Stimulated activated CD8-positive, alpha-beta memory T cell treated with anti-CD3 and anti-CD28 coated beads, Interleukin-4, amount 100 ng/mL, for 24 hours (primary cell): Measurements from ENCODE around the gene TMEM247.

ENCODE experiments used
- DNase-seq: peaks from one replicate; pipeline ENCODE4 v3.0.0-alpha.2; 2020; ENCODE audit warnings: low read depth

The TMEM247 gene

GRCh38 chr2:46479265-46479664 is at the start of gene TMEM247:
Gene TMEM247, plus strand, starts transcription at chr2:46479565.
- no peak for DNase-seq

DNA sequence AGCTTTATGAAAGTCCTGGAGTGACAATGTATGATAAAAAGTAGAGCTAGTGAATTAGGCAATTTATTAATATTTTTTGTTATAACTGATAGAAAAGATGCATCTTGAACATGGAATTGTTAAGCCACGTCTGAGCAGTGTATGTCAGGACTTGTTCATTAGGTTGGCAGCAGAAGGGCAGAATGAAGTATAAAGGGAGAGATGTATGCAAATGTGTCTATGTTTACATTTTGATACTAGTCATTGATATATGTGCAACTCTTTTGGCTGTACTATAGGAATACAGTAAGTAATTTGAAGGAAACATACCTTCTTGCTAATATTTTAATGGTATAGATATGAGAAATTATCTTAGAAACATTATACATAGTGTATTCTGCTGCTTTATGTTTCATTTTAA is 49.0 kb upstream of the TMEM247 start:
- no peak for DNase-seq

GRCh38 chr2:46430992-46431391 is 48.4 kb upstream of the TMEM247 start:
- DNase-seq = no peak

DNA sequence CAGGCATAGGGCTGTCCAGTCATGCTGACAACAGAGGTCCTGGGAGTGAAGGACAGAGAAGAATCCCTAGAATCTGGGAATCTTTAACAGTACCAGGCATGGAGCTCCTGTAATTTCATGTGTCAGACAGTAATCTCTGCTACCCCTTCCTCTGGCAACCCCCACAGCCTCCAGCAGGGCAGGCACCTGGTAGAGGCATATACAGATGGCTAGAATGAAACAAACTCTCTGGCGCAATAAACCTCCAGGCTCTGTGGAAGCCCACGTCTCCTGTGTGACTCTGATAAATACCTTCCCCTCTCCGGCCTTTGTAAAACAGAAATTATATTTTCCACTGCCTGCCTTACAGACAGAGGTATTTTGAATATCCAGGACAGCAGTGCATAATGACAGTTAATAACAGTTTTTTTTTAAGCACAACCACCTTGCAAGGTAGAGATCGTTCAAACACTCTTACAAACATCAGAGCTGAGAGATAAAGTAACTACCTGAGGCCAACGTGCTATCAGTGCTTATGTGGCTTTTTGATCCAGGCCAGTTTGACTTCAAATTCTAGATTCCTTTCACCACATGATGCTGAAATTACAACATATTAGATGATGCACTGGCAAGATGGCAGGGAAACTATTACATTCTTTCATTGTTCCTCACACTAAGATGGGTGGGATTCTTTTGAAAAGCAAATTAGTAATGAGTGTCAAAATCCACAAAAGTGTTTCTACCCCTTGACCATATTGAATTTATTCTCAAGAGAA is 47.7 kb upstream of the TMEM247 start:
- no peak for DNase-seq

- DNase-seq = no peak
These were observed 44.5 kb upstream of the TMEM247 start for GRCh38 chr2:46434851-46435273.

GRCh38 chr2:46435353-46435752 is 44.0 kb upstream of the TMEM247 start:
- no peak for DNase-seq

DNA sequence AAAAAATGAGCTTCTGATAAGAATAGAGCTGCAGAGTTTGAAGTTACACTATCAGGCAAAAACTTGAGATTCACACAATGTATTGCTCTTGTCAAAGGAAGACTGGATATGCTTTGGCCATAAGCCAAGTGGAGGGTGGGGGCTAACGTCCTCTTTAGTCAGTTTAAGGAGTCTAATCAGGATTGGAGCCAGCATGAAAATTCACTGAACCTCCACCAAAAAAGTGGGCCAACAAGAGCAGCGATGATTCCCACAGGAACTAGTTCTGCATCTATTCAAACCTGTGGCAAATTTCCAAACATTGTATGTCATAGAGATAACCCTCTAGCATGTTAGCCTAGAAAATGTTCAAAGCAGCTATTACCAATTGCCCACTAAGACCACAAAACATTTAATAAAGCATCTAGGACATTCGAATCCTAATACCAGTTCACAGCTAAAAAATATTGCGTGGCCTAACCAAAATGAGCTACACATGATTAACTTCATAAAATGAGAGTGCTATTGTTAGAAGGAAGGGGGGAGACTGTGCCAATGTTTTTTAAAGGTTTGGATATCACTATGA is 43.5 kb upstream of the TMEM247 start:
- no peak for DNase-seq

DNA sequence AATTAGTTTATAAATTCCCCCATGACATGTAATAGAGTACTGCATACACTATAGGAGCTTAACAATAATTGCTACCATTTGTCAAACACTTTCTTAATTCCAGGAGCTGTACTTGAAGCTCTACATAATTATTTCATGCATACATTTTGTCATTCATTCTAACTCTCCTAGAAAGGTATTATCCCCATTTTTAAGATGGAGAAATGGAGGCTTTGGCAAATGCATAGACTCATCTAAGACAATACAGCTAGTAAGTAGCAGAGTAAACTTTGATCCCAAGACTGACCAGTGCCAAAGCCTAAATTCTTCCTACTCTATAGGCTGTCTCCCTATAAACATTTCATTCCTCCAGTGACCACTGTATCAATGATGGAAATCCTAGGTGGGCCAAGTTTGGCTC is 42.6 kb upstream of the TMEM247 start:
- DNase-seq = no peak

DNA sequence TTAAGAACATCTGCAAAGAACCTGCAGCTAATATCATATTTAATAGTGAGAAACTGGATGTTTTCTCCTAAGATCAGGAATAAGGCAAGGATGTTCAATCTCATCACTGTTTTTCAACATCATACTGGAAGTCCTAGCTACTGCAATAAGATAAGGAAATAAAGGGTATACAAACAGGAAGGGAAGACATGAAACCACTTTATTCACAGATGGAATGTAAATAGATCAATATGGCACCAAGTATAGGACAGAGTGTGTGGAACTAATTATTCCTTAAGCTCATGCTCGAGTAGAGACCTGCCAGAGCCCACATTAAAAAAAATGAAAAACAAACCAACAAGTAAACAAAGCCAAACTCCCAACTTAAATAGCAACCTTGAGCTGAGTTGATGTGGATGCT is 41.3 kb upstream of the TMEM247 start:
- DNase-seq = no peak

GRCh38 chr2:46438794-46439193 is 40.6 kb upstream of the TMEM247 start:
- no peak for DNase-seq

- no peak for DNase-seq
These were observed 39.8 kb upstream of the TMEM247 start for GRCh38 chr2:46439582-46439981.

DNA sequence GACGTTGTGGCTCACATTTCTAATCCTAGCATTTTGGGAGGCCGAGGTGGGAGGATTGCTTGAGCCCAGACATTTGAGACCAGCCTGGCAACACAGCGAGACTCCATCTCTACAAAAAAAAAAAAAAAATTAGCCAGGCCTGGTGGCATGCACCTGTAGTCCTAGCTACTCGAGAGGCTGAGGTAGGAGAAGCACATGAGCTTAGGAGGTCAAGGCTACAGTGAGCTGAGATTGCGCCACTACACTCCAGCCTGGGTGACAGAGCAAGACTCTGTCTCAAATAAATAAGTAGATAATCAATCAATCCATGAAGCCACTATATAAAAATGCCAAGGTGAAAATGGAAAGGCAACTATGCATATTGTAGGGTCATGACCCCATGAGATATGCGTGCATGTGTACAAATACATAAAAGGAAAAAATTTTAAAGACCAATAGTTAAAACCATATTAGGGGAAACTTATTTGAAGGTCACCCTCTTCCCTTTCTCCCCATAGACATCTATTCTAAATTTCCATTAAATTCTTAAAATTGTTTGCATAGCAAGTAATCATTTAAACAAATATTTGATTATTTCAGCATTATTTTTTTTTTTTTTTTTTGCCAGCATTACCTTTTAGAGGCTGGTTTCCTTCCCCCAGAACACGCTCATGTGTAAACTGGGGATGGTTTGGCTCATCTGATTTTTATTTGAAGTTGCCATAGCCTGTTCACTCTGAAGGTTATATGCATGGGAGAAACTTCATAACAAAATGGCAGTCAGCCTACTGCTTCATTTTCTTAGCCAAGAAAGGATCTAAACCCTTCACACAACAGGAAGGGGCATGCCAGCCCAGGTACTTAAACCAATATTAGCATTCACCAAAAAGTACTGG is 37.3 kb upstream of the TMEM247 start:
- DNase-seq = no peak

GRCh38 chr2:46444732-46445131 is 34.6 kb upstream of the TMEM247 start:
- DNase-seq = no peak

GRCh38 chr2:46445556-46445955 is 33.8 kb upstream of the TMEM247 start:
- DNase-seq = no peak

GRCh38 chr2:46446871-46447568 is 32.3 kb upstream of the TMEM247 start:
- no peak for DNase-seq

- DNase-seq = no peak
These were observed 31.7 kb upstream of the TMEM247 start for GRCh38 chr2:46447649-46448048.

- DNase-seq = no peak
These were observed 31.3 kb upstream of the TMEM247 start for GRCh38 chr2:46448111-46448510.

DNA sequence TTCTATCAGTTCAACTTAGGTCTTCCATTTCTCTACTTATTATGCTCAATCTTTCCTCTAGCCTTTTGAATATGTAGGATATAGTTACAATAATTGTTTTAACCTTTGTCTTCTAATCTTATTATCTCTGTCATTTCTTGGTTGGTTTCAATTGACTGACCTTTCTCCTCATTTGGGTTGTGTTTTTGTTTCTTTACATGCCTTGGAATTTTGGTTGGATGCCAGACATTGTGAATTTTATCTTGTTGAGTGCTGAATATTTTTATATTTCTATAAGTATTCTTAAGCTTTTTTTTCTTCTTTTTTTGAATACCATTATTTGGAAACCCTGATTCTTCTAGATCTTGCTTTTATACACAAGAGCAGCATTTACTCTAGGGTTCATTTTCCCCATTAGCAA is 30.7 kb upstream of the TMEM247 start:
- no peak for DNase-seq

DNA sequence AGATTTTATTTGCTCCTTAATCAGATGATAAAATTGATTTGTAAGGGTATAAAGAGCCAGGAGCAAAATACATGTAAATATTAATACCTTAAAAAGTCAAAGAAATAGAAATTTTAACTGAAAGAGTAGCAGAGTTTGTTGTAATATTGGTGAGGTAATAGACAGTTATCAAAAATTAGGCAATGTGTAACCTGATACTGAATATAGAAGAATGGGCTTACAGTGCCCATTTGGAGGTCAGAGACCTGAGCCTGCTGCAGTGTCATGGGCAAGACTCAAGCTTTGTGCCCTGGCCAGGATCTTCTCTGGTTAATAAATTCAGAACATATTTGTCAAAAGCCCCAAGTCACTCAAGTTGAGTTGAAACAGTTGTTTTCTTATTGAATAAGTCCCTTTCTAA is 29.7 kb upstream of the TMEM247 start:
- no peak for DNase-seq

DNA sequence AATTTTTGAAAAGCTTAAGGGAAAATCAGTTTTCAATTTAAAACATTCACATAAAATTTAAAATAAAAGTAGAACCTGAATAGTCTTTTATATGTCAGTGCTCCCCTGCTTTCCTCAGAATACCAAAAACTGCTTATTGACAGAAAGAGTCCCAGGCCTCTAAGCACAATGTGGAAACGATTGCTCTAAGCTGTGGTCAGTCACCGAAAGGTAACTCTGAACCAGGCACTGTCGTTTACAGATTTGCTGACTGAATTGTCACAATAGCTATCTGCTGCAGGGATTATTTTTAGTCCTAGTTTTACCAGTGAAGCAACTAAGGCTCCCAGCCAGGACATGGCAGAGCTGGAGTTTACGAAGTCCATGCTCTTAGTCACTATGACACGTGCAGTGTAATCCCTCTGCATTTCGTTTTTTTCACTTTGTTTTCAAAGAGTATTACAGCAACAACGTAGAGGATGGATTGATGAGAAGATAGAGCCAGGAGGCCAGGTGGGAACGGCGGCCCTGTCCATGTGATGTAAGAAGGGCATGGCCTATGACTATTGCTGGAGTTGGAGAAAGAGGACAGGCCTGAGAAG is 28.1 kb upstream of the TMEM247 start:
- DNase-seq = no peak

DNA sequence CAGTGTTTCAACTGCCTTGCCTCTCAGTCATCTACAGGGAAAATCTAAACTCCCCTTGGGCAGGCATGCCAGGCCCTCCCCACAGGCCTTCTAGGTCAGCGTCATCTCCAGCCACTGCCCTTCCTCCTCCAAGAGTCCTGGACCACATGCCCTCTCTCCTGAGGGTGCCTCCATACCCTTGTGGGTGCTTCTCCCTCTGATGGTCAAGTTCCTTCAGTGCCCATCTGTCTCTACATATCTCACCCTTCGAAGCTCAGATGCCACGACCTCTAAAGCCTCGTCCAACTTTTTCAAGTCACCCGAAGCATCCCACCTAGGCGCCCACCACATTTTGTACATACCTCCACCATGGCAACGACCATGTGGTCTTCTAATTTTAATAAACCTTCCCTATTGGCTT is 22.6 kb upstream of the TMEM247 start:
- DNase-seq = no peak
